DOHH2 (cell line): ENCODE data around the gene IL10RA.

Experiments used
- EZH2phosphoT487 ChIP-seq: fragments of 200-600 bp; sonication (generic); IDR thresholded peaks from 2 replicates; pipeline ENCODE4 v1.6.1; 2017; ENCODE audit warnings: borderline replicate concordance, mild to moderate bottlenecking, antibody characterized with exemption, low read length, moderate library complexity, mixed read lengths
- TF ChIP-seq, protein P1 (sequence below): fragments of 200-600 bp; sonication (generic); IDR thresholded peaks from one replicate; pipeline ENCODE4 v1.5.1; 2014; ENCODE audit warnings: antibody characterized with exemption, mild to moderate bottlenecking, low read depth, low read length; ENCODE audit not compliant: poor library complexity, severe bottlenecking

DNA sequence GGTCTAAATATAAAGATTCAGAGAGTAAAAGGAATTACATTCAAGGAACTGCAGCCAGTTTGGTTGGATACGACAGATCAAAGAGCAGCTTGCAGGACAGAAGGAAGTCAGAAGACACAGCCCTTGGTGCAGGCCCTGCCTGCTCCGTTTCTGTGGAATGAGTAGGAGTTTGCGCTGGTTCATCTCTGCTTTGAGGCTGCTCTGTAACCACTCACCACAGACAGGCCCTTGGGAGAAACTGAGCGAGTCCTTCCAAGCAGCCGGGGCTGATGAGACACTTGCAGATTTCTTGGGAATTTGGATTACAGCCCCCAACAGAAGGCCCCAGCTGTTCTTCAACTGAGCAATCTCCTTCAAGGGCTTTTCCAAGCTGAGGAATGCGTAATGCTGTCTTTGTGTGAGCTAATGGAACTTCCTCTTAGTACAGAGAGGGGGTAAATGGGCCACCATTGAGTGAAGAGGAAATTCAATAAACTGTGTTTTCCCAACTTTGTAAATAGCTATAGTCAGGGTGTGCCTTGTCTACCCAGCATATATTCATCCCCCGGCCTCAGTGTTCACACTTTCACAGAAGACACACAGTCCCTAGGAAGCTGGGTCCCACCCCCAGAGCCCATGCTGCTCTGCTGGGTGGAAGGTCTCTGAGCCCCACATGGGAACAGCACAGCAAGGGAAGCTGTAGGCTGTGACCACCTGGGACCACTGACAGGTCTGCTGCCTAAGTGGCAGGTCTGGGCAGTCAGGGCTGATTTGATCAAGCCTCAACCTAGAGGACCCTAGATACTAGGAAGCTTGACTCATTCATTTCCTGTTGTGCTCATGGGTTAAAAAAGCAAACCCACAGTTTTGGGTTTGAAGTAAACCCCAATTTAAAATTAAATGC, 16.6 kb downstream of the IL10RA start:
- TF ChIP-seq, protein P1, sequence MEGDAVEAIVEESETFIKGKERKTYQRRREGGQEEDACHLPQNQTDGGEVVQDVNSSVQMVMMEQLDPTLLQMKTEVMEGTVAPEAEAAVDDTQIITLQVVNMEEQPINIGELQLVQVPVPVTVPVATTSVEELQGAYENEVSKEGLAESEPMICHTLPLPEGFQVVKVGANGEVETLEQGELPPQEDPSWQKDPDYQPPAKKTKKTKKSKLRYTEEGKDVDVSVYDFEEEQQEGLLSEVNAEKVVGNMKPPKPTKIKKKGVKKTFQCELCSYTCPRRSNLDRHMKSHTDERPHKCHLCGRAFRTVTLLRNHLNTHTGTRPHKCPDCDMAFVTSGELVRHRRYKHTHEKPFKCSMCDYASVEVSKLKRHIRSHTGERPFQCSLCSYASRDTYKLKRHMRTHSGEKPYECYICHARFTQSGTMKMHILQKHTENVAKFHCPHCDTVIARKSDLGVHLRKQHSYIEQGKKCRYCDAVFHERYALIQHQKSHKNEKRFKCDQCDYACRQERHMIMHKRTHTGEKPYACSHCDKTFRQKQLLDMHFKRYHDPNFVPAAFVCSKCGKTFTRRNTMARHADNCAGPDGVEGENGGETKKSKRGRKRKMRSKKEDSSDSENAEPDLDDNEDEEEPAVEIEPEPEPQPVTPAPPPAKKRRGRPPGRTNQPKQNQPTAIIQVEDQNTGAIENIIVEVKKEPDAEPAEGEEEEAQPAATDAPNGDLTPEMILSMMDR: no peak
- no peak for TF ChIP-seq EZH2phosphoT487
